IPS-20b (cell line): ENCODE results near the gene ZNF337.
"Not testable (repeated sequence)": the region's sequence is repeated elsewhere in the genome, so short reads cannot be mapped to it uniquely, and the experiment has no call there.

ENCODE experiments used
- H3K27ac ChIP-seq: one replicate; pipeline ENCODE4 v1.5.1; 2013; ENCODE audit warnings: low read length
- H3K27me3 ChIP-seq: 2 replicates; pipeline ENCODE4 v1.6.1; 2013; ENCODE audit warnings: mild to moderate bottlenecking, low read length, inconsistent platforms; ENCODE audit not compliant: insufficient read depth
- H3K36me3 ChIP-seq: 2 replicates; pipeline ENCODE4 v1.6.1; 2013; ENCODE audit warnings: low read depth, mild to moderate bottlenecking, inconsistent platforms, low read length, moderate library complexity; ENCODE audit not compliant: insufficient read depth
- H3K4me1 ChIP-seq: 2 replicates; pipeline ENCODE4 v1.6.1; 2013; ENCODE audit warnings: mild to moderate bottlenecking, control low read depth, inconsistent platforms, low read length, moderate library complexity; ENCODE audit not compliant: insufficient read depth
- H3K4me3 ChIP-seq: 2 replicates; pipeline ENCODE4 v1.5.1; 2013; ENCODE audit warnings: mild to moderate bottlenecking, low read length, inconsistent platforms
- H3K9ac ChIP-seq: 2 replicates; pipeline ENCODE4 v1.6.1; 2013; ENCODE audit warnings: low read depth, mild to moderate bottlenecking, inconsistent platforms, low read length, moderate library complexity
- H3K9me3 ChIP-seq: 2 replicates; pipeline ENCODE4 v1.6.1; 2013; ENCODE audit warnings: mild to moderate bottlenecking, low read depth, low read length, inconsistent platforms; ENCODE audit not compliant: insufficient read depth

ZNF337 gene

DNA sequence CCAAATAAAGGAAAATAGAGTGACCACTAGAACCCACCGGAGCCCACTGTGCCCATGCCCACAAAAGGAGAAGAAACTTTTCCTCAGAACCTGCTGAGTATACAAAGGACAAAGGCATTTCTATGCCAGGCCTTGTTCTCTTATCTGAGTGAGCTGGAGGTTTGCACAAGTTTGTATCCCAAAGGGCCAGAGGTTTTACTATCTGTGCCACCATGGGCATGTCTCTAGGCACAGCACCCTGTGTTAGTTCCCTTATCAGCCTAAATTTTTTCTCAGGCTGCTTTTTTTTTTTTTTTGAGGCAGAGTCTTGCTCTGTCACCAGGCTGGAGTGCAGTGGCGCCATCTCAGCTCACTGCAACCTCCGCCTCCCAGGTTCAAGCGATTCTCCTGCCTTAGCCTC lies 43.8 kb downstream of the ZNF337 start:
- not testable (repeated sequence) for H3K27me3 ChIP-seq, H3K4me1 ChIP-seq, H3K9me3 ChIP-seq, H3K9ac ChIP-seq, H3K27ac ChIP-seq, H3K4me3 ChIP-seq, H3K36me3 ChIP-seq

- Histone ChIP-seq H3K27ac (no peak overlapping the region), H3K9me3 (no peaks in the 10 kb centered on the region), H3K4me3 (no peak overlapping the region), H3K4me1 (peaks cover 7% of the 10 kb centered on the region; the same call in 1 of the 2 replicates), H3K36me3 (peaks cover 4% of the 10 kb centered on the region; the same call in 1 of the 2 replicates), H3K27me3 (no peaks in the 10 kb centered on the region), H3K9ac (no peak overlapping the region)
Observed at GRCh38 chr20:25644814-25645213, 51.8 kb downstream of the ZNF337 start.

- Histone ChIP-seq H3K27me3 (no peaks in the 10 kb centered on the region), H3K4me3 (no peak overlapping the region), H3K4me1 (peaks cover 7% of the 10 kb centered on the region; the same call in 1 of the 2 replicates), H3K9me3 (no peaks in the 10 kb centered on the region), H3K36me3 (peaks cover 4% of the 10 kb centered on the region; the same call in 1 of the 2 replicates), H3K27ac (no peak overlapping the region), H3K9ac (no peak overlapping the region)
Observed at GRCh38 chr20:25643716-25644115, 52.9 kb downstream of the ZNF337 start.

DNA sequence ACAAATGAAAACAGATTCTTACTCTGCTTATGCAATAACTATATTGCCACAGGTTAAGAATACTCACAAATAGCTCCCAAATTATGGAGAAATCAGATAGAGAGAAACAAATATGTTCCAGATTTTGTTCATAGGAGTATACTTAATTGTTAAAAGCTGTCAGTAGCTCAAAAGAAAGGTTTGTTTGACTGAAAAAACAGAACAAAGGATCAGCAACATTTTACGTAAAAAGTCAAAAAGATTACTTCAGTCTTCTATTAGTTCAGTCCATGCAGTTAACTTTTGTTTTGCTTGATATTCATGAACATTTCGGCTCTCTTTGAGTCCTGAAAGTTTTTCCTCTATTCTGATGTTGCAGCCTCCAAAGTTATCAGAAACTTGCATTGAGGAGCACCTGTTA lies 59.4 kb downstream of the ZNF337 start:
- Histone ChIP-seq H3K36me3 (peaks cover 33% of the 10 kb centered on the region), H3K9ac (no peak overlapping the region), H3K27me3 (no peaks in the 10 kb centered on the region), H3K9me3 (peaks cover 21% of the 10 kb centered on the region; the same call in 1 of the 2 replicates), H3K4me1 (no peaks in the 10 kb centered on the region), H3K27ac (no peak overlapping the region), H3K4me3 (no peak overlapping the region)

- no peak overlapping the region for H3K27ac ChIP-seq
- H3K4me1 ChIP-seq, result no peaks in the 10 kb centered on the region
- peaks cover 33% of the 10 kb centered on the region for H3K36me3 ChIP-seq
- no peak overlapping the region for H3K9ac ChIP-seq
- H3K27me3 ChIP-seq, result no peaks in the 10 kb centered on the region
- H3K4me3 ChIP-seq, result no peak overlapping the region
- H3K9me3 ChIP-seq, result peaks cover 21% of the 10 kb centered on the region; the same call in 1 of the 2 replicates
Observed at GRCh38 chr20:25632940-25633790, 63.5 kb downstream of the ZNF337 start.

DNA sequence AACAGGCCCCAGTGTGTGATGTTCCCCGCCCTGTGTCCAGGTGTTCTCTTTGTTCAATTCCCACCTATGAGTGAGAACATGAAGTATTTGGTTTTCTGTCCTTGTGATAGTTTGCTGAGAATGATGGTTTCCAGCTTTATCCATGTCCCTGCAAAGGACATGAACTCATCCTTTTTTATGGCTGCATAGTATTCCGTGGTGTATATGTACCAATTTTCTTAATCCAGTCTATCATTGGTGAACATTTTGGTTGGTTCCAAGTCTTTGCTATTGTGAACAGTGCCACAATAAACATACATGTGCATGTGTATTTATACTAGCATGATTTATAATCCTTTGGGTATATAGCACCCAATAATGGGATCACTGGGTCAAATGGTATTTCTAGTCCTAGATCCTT lies 66.0 kb downstream of the ZNF337 start:
- not testable (repeated sequence) for H3K27me3 ChIP-seq, H3K9me3 ChIP-seq, H3K9ac ChIP-seq, H3K4me1 ChIP-seq, H3K27ac ChIP-seq, H3K4me3 ChIP-seq
- peaks cover 13% of the 10 kb centered on the region for H3K36me3 ChIP-seq

DNA sequence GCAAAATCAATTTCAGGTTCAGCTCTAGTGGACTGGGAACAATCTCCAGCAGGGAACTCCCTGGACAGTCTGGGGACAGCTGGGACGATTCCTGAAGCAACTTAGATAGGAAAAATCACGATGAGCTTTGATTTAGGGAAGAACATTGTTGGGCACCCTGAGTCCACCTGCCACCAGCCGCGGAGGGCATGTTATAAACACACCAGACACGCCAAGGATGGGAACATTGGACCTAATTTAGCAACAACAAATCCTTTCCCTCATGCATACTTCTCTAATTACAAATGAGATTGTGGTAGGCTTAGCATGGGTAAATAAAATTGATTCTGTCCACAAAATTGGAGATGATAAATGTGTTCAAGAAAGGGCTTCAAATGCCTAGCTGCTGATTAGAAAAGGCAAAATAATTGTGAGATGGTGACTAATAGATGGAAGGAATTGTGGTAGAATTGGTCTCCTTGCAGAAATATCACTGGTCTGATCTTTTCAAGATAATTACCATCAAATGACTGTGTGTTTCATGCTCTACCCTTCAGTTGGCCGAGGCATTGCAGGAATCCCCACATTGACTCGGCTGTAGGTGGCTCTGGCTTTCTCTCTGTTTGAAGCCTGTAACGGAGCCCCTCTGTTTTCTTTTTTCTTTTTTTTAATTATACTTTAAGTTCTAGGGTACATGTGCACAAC lies 66.7 kb downstream of the ZNF337 start:
- Histone ChIP-seq H3K4me1 (0 out of 2 replicates have a peak, but pooled peaks cover 7% of the 10 kb centered on the region), H3K9ac (no peak overlapping the region)

DNA sequence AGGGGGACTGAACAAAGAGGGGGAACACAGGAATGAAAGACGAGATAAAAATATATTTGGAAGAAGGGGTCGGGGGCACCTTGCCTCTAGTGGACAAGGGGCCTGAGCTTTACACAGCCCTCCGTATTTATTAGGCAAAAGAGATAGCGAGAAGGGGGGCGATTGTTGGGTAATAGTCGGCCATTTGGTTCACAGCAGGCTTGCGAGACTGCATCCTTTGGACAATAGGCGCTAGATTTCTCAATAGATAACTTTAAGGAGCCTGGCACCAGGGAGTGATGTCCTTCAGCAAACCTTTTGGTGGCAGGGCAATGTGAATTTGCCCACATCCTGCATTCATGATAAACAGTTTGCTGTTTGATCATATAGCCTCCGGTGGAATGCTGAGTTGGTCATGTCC lies 69.9 kb downstream of the ZNF337 start:
- Histone ChIP-seq H3K9ac (no peak overlapping the region), H3K9me3 (no peaks in the 10 kb centered on the region), H3K4me3 (no peak overlapping the region), H3K36me3 (no peaks in the 10 kb centered on the region), H3K4me1 (peaks cover 15% of the 10 kb centered on the region; the same call in 1 of the 2 replicates), H3K27ac (no peak overlapping the region), H3K27me3 (peaks cover 22% of the 10 kb centered on the region)

More for the DNA sequence above, 66.7 kb downstream of the ZNF337 start:
- Histone ChIP-seq H3K27me3 (no peaks in the 10 kb centered on the region), H3K36me3 (peaks cover 8% of the 10 kb centered on the region), H3K27ac (no peak overlapping the region), H3K9me3 (peaks cover 2% of the 10 kb centered on the region; the same call in 1 of the 2 replicates), H3K4me3 (no peak overlapping the region)

GRCh38 chr20:25624500-25624939 lies 72.1 kb downstream of the ZNF337 start:
- Histone ChIP-seq H3K4me1 (peaks cover 18% of the 10 kb centered on the region), H3K27me3 (peaks cover 22% of the 10 kb centered on the region), H3K4me3 (peak overlapping the region; percentile 82), H3K9ac (peak overlapping the region; percentile 82), H3K27ac (no peak overlapping the region), H3K9me3 (no peaks in the 10 kb centered on the region), H3K36me3 (no peaks in the 10 kb centered on the region)
